ENCODE measurements around the gene PNCK. TPM values are rescaled to one million over a fixed set of nuclear protein-coding genes. Genes with fewer than 3 reads are reported as not detected.

PNCK gene
- not detected in 2 replicates for total RNA-seq (2014; rRNA removed; shearing (Covaris generic))
- not detected in 2 replicates for polyA plus RNA-seq (2016; fragmentation: Nextera tagmentation; extraction: Ambion mirVana)

GRCh38 chrX:153673428-153674218 is at the start of gene PNCK:
Gene PNCK (minus strand): TSS chrX:153673813. CDS start chrX:153673076, 737 bp downstream.
- H3K27ac ChIP-seq = no peak within 1 kb of the TSS
- in situ Hi-C loops (cut with MboI) = loop anchor here (10.0 to 25.0 kb wide), 2 partner anchors 119 to 711 kb away; no protein-coding TSS in a partner anchor

GRCh38 chrX:153722704-153723350 is 49.2 kb upstream of the PNCK start:
- Histone ChIP-seq H3K27ac (peak overlapping the region; percentile 89), H3K79me2 (ENCODE audit: insufficient read depth) (peaks cover 57% of the 10 kb centered on the region), H3K4me3 (peak overlapping the region; percentile 77), H3K4me1 (ENCODE audit: insufficient read depth) (peaks cover 18% of the 10 kb centered on the region; the same call in 1 of the 2 replicates), H3K9me2 (ENCODE audit: insufficient read depth) (no peaks in the 10 kb centered on the region), H3F3A (ENCODE audit: insufficient read depth) (peaks cover 5% of the 10 kb centered on the region; the same call in 1 of the 2 replicates), H3K9me3 (ENCODE audit: low read depth) (no peaks in the 10 kb centered on the region), H2AFZ (peak overlapping the region; percentile 44; the same call in 1 of the 2 replicates), H3K36me3 (ENCODE audit: low read depth) (no peaks in the 10 kb centered on the region; the same call in 1 of the 2 replicates), H3K27me3 (replicated peaks; ENCODE audit: insufficient read depth) (no peaks in the 10 kb centered on the region), H3K4me2 (ENCODE audit: unreplicated experiment) (peak overlapping the region; percentile 73), H3K9ac (peak overlapping the region; percentile 95), H4K20me1 (ENCODE audit: insufficient read depth) (no peaks in the 10 kb centered on the region)
- 62% methylated on average over 9 to 10 of the region's 12 CpGs for WGBS, 2 experiments (ENCODE audit: low coverage in 1 of 2, low lambda C conversion rate in 2 of 2, missing lambda C conversion rate in 2 of 2)
- peak; percentile 59 for DNase-seq
- in situ Hi-C loops (cut with MboI) = no loop called here
- TF ChIP-seq EZH2phosphoT487 (IDR thresholded peaks at IDR 0.05; ENCODE audit: insufficient read depth, low read depth) = no peak
- no peak for TF ChIP-seq EZH2 (IDR thresholded peaks at IDR 0.05; ENCODE audit: insufficient read depth, poor library complexity, severe bottlenecking)

More at GRCh38 chrX:153673428-153674218, at the start of gene PNCK:
- Histone ChIP-seq H3K9ac (no peak within 1 kb of the TSS), H3K79me2 (ENCODE audit: insufficient read depth) (no peaks in the 10 kb centered on the region), H3K4me1 (ENCODE audit: insufficient read depth) (no peaks in the 10 kb centered on the region), H3K4me3 (no peak within 1 kb of the TSS), H3F3A (ENCODE audit: insufficient read depth) (no peaks in the 10 kb centered on the region), H3K4me2 (ENCODE audit: unreplicated experiment) (no peak within 1 kb of the TSS), H3K36me3 (ENCODE audit: low read depth) (no peaks in the 10 kb centered on the region), H4K20me1 (ENCODE audit: insufficient read depth) (no peaks in the 10 kb centered on the region), H3K27me3 (replicated peaks; ENCODE audit: insufficient read depth) (no peaks in the 10 kb centered on the region), H3K9me3 (ENCODE audit: low read depth) (no peaks in the 10 kb centered on the region), H3K9me2 (ENCODE audit: insufficient read depth) (no peaks in the 10 kb centered on the region), H2AFZ (no peak within 1 kb of the TSS)
- no peak for TF ChIP-seq EZH2phosphoT487 (IDR thresholded peaks at IDR 0.05; ENCODE audit: insufficient read depth, low read depth)
- no peak for DNase-seq
- WGBS, 2 experiments (ENCODE audit: low coverage in 1 of 2, low lambda C conversion rate in 2 of 2, missing lambda C conversion rate in 2 of 2) = 25 to 96% methylated on average over 4 to 8 of the region's 98 CpGs

- no peak for DNase-seq
- Histone ChIP-seq H3K9ac (no peak overlapping the region), H3K4me2 (ENCODE audit: unreplicated experiment) (no peak overlapping the region), H3K36me3 (ENCODE audit: low read depth) (no peaks in the 10 kb centered on the region; the same call in 1 of the 2 replicates), H3K4me1 (ENCODE audit: insufficient read depth) (peaks cover 11% of the 10 kb centered on the region; the same call in 1 of the 2 replicates), H3K9me3 (ENCODE audit: low read depth) (no peaks in the 10 kb centered on the region), H3K79me2 (ENCODE audit: insufficient read depth) (peaks cover 70% of the 10 kb centered on the region), H4K20me1 (ENCODE audit: insufficient read depth) (no peaks in the 10 kb centered on the region), H3K4me3 (no peak overlapping the region), H3K9me2 (ENCODE audit: insufficient read depth) (no peaks in the 10 kb centered on the region), H3F3A (ENCODE audit: insufficient read depth) (peaks cover 5% of the 10 kb centered on the region; the same call in 1 of the 2 replicates), H2AFZ (no peak overlapping the region), H3K27me3 (replicated peaks; ENCODE audit: insufficient read depth) (no peaks in the 10 kb centered on the region), H3K27ac (no peak overlapping the region)
- TF ChIP-seq EZH2 (IDR thresholded peaks at IDR 0.05; ENCODE audit: insufficient read depth, poor library complexity, severe bottlenecking) (no peak), EZH2phosphoT487 (IDR thresholded peaks at IDR 0.05; ENCODE audit: insufficient read depth, low read depth) (no peak)
- in situ Hi-C loops (cut with MboI) = no loop called here
- WGBS, 2 experiments (ENCODE audit: low coverage in 1 of 2, low lambda C conversion rate in 2 of 2, missing lambda C conversion rate in 2 of 2) = 50 to 53% methylated on average over 2 of the region's 2 CpGs
These were observed 46.1 kb upstream of the PNCK start for GRCh38 chrX:153719701-153720100.

GRCh38 chrX:153719238-153719637 is 45.6 kb upstream of the PNCK start:
- no peaks in the 10 kb centered on the region for H3K27me3 ChIP-seq (replicated peaks; ENCODE audit: insufficient read depth)
- no peak for DNase-seq
- H3K36me3 ChIP-seq (ENCODE audit: low read depth) = no peaks in the 10 kb centered on the region; the same call in 1 of the 2 replicates
- peaks cover 5% of the 10 kb centered on the region; the same call in 1 of the 2 replicates for H3F3A ChIP-seq (ENCODE audit: insufficient read depth)
- no peak overlapping the region for H3K9ac ChIP-seq
- H3K79me2 ChIP-seq (ENCODE audit: insufficient read depth) = peaks cover 70% of the 10 kb centered on the region
- TF ChIP-seq EZH2phosphoT487 (IDR thresholded peaks at IDR 0.05; ENCODE audit: insufficient read depth, low read depth) (no peak), EZH2 (IDR thresholded peaks at IDR 0.05; ENCODE audit: insufficient read depth, poor library complexity, severe bottlenecking) (no peak)
- 80 to 81% methylated on average over 2 of the region's 2 CpGs for WGBS, 2 experiments (ENCODE audit: low coverage in 1 of 2, low lambda C conversion rate in 2 of 2, missing lambda C conversion rate in 2 of 2)
- no peak overlapping the region for H3K4me2 ChIP-seq (ENCODE audit: unreplicated experiment)
- no peaks in the 10 kb centered on the region for H3K9me3 ChIP-seq (ENCODE audit: low read depth)
- peaks cover 11% of the 10 kb centered on the region; the same call in 1 of the 2 replicates for H3K4me1 ChIP-seq (ENCODE audit: insufficient read depth)
- no peak overlapping the region for H2AFZ ChIP-seq
- H3K4me3 ChIP-seq = no peak overlapping the region
- H4K20me1 ChIP-seq (ENCODE audit: insufficient read depth) = no peaks in the 10 kb centered on the region
- H3K9me2 ChIP-seq (ENCODE audit: insufficient read depth) = no peaks in the 10 kb centered on the region
- in situ Hi-C loops (cut with MboI) = no loop called here
- no peak overlapping the region for H3K27ac ChIP-seq
